ENCODE results near the gene GBE1.
"Not testable (repeated sequence)": the region's sequence is repeated elsewhere in the genome, so short reads cannot be mapped to it uniquely, and the experiment has no call there.

Gene GBE1

DNA sequence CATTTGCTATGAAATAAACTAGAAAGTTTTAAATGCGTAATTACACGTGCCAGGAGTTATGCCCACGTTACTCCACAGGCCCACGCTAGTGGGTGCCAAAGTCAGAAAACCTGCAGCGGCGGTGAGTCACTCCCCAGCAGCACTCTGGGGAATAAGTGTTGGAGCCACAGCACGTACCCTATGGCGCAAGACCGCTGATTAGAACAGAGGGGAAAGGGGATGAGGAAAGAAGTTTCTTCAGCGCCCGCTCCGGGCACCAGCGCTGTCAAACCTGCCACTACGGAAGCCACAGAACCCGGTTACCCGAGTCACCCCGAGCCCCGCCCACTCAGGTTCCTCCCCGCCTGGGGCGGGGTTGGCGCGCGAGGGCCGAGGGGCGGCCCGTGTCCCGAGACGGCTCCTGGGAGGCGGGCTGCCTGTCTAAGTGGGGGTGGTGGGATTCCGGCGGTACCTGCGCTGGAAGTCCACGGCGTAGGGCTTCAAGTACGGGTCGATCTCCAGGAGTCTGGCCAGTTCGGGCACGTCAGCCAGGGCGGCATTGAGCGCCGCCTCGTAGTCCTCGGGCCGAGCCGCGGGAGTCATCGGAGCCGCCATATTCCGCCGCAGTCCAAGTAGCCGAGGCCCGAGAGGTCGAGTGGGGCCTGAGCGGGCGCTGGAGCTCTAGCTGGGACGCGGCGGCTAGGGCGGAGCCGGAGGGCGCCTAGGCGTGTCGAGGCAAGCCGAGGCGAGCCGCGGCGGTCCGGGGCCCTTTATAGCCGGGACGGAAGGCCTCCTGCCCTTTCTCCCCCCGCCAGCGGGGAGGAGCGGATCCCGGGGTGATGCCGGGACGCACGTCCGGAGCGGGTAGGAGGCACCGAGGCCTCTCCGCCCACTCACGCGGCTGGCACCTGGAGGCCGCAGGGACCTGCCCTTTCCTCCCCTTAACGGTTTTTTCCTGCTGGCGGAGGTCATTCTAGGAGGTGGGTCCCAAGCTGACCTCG lies at the start of gene GBE1:
Gene GBE1, minus strand, starts transcription at position 722 of the 980 bp plus-strand sequence. Its CDS starts 128 bp downstream, at position 594.
- DNase-seq (ENCODE audit: low read depth): peak; percentile 95

DNA sequence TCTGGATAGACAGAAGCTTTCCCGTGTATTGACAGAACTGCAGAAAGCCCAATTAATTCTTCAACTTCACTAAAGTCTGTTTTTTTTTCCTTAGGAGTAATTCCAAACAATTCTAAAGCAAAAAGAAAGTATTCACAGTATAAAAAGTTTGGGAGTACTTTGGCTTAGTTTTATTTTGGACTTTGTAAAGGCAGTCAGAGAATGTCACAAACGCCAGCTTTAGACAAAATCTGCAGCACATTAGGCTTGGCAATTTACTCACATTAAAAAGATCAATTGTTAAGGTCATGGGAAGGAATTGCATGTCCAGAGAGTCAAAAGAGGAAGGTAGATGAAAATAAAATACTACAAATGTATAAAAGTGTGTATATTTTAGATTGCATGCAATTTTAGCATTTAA lies 47.5 kb upstream of the GBE1 start:
- no peak for DNase-seq (ENCODE audit: low read depth)

DNA sequence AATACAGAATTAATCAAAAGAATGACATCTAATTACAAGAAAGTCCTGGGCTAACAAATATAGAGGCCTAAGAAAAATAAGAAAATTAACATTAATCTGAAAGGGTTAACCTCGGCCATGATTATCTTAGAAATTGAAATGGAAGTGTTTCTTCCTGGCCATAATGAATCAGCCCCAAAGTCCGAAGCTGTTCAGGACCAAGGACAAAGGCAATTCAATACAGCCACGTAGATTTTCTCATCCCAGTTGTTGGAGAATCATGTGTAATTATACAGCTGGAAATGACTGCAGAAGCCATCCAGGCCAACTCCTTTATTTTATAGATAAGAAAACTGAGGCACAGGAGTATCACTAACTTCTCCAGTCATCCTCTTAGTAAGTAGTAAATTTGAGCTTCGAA lies 38.0 kb upstream of the GBE1 start:
- no peak for DNase-seq (ENCODE audit: low read depth)

DNA sequence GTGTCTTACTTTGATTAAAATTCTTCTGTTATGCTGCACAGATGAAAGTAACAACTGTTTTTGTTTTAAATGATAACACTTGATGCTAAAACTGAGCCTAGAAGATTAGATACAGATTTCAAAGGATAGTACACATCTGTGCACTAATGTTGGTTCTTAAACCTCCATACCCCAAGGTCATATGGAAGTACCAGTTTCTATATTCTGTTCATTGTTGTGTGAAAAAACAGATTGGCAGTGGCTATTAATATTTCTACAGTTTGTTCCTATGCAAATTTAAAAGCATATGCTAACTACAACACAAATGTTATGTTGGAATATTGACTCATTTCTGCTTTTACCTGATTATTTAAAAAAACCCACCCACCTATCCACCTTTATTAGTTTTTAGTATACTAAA lies 32.0 kb upstream of the GBE1 start:
- DNase-seq (ENCODE audit: low read depth): no peak

DNA sequence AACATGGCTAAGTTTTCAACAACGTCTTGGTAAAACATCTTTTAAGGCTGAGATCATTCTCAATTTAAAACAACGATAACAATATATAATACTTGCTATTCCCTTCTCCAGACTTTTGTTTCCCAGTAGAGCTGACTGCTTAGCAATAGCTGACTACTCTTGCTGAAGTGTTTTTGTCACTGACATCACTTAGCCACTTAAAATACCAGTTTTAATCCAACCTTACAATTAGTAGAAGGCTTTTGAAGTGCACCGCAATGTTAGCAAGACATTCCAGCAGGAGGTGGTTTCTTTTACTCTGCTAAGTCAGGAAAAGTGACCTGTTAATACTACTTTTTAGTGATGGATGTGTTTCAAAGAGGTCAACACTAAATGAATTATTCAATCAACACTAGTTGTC lies 28.7 kb upstream of the GBE1 start:
- DNase-seq (ENCODE audit: low read depth): no peak

DNA sequence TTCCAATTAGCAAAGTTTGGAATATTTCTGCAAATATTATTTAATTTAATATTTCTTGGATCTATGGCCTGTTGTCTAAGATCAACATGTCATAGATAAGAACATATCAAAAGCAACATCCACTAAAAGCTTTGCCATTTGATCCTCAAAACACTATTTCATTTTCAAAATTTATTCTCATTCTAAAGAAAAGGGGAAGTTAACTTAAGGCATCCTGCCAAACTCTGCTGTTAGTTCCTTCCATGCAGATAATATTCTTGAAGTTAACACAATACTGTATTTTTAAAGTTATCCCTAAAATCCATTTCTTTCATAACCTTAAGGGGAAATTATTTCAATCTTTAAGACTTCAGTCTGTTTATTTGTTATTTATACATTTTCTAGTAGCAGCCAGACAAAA lies 28.2 kb upstream of the GBE1 start:
- no peak for DNase-seq (ENCODE audit: low read depth)

DNA sequence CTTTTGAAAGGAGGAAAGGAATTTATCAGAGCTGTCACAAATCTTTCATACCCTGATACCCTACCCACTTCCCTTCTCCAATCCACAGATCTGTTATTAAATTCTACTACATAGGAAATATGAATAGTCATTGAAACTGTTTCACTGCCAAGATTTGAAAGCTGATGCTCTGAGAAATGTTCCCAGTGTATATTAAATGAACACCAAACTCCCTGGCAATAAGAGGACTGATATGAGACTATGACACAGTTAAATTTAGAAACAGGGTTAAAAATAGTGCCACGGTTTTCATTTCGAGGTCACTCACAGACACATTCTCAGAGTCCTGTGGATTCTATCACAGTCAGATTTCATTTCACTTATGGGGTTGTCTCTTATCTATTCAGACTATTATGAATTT lies 27.2 kb upstream of the GBE1 start:
- DNase-seq (ENCODE audit: low read depth): no peak

DNA sequence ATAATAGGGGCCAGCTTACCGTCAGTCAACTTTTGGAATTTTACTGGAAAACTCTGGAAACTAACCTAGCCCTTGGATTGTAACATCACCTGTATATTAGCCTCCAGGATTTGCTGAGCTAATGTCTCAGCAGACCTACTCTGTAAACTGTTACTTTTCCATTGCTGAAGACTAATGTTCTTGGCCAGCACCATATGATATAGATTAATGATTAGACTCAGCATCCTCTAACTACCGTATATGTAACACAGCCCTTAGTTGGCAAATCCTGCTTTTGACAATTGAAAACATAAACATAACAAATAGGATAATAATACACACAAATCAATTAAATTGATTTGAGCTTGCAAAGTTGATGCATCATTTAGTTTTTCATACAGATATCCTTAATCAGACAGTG lies 26.6 kb upstream of the GBE1 start:
- DNase-seq (ENCODE audit: low read depth): no peak

DNA sequence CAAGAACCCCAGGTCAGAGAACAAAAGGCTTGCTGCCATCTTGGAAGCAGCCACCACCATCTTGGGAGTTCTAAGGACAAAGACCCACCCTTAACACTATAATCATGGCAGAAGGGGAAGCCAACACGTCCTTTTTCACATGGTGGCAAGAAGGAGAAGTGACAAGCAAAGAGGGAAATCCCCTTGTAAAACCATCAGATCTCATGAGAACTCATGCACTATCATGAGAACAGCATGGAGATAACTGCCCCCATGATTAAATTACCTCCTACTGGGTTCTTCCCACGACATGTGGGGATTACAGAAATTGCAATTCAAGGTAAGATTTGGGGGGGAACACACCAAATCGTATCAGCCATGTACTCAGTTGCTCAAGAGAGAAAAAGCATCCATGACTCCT lies 21.1 kb upstream of the GBE1 start:
- DNase-seq (ENCODE audit: low read depth): no peak

DNA sequence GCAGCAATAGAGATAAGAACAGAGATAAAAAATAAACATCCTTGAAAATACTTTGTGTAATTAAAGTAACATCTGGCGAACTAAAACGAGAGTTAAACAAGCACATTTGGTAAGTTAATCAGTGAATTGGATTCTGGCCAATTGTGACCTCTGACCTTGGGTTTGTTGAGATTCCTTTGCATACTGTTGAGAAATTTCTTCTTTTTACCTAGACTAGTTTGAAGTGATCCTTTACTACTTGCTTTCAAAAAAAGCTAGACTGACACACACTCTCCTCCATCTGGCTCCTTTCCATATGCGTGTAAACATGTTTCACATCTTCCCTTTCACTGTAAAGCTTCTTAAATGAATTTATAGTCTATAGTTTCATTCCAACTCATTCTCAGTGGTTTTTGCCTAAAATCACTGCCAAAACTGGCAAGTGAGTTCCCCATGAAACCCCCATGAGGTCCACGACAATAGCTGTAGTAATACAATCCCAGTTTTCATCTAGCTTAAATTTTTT lies 17.3 kb upstream of the GBE1 start:
- peak; percentile 51 for DNase-seq (ENCODE audit: low read depth)

DNA sequence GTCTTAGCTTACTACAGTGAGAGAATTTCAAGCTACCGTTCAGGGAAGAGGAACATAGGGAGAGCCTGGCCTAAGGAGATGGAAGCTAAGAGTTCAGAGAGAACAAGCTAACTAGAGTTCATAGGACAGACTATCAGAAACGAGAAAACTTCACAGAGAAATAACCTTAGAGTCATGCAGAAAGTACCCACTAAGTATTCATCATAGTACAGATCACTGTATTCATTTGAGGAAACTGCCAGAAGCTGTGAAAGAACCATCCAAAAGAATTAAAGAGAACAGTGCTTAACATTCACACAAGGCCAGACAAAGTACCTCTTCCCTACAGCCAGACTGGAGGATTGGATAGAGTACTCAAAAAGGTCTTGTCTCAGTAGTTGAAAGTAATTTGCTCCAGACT lies 15.2 kb upstream of the GBE1 start:
- DNase-seq (ENCODE audit: low read depth): no peak

DNA sequence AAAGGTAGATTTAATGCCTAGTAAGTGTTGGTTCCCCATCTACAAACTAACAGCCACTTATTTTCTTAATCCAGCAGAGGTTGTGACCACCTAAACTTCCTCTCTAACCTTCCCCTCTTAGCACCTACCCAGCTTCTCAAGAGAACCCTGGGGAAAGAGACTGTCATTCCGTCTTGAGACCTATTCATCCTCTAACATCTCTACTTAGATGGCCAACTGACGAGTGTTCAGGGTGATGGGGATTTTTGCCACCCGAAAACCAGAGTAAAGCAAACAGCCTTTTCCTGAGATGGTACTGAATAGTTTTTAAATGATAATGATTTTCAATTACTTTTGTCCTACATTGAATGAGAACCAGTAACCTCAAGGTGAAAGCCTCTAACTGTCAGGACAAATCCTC lies 9.3 kb upstream of the GBE1 start:
- DNase-seq (ENCODE audit: low read depth): no peak

DNA sequence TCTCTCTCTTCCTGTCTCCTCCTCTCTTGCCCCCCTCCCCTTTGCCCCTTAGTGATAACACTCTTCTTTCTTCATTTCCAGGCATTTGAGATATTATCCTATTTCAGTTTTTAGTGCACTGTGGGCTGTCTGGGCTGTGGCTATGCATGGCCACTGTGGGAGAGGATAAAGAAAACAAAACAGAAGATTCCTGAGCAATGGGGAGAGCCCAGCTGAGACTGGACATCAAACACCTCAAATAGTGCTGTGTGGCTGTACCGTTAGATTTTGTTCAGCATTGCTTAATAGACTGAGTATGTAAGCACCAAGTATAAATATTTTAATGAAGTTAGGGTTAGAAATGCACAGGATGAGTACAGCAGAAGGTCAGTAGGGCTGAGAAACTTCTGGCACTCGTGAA lies 7.9 kb upstream of the GBE1 start:
- DNase-seq (ENCODE audit: low read depth): no peak

DNA sequence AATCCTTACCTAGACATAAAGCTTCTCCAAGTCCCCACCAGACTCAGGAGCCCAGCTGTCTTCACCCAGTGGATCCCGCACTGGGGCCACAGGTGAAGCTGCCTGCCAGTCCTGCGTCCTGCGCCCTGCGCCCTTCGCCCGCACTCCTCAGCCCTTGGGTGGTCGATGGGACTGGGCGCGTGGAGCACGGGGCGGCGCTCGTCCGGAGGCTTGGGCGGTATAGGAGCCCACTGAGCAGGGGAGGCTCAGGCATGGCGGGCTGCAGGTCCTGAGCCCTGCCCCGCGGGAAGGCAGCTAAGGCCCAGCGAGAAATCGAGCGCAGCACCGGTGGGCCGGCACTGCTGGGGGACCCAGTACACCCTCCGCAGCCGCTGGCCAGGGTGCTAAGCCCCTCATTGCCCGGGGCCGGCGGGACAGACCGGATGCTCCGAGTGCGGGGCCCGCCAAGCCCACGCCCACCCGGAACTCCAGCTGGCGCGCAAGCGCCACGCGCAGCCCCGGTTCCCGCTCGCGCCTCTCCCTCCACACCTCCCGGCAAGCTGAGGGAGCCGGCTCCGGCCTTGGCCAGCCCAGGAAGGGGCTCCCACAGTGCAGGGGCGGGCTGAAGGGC lies 5.9 kb upstream of the GBE1 start:
- not testable (repeated sequence) for DNase-seq (ENCODE audit: low read depth)

DNA sequence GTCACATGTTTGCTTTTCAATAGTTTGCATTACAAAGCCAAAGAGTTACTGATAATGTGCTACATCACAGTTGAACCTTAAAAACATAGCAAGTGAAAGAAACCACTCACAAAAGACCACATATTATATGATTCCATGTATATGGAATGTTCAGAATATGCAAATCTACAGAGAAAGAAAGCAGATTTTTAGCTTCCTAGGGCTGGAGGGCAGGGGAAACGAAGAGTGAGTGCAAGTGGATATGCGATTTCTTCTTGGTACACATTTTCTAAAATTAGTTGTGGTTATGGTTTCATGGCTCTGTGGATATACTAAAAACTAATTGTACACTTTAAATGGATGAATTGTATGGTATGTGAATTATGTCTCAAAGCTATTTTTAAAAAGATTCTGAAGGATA lies 4.0 kb upstream of the GBE1 start:
- DNase-seq (ENCODE audit: low read depth): no peak

DNA sequence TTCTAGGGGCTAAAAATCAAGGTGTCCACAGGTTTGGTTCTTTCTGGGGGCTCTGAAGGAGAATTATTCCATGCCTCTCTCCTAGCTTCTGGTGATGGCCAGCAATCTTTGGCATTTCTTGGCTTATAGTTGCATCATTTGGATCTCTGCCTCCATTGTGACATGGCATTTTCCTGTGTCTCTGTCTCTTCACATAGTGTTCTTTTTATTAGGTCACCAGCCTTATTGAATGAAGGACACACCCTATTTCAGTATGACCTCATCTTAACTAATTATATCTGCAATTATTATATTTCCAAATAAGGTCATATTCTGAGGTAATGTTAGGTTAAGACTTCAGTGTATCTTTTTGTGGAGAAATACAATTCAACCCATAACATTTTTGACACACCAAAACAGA lies 3.2 kb upstream of the GBE1 start:
- DNase-seq (ENCODE audit: low read depth): peak; percentile 52

DNA sequence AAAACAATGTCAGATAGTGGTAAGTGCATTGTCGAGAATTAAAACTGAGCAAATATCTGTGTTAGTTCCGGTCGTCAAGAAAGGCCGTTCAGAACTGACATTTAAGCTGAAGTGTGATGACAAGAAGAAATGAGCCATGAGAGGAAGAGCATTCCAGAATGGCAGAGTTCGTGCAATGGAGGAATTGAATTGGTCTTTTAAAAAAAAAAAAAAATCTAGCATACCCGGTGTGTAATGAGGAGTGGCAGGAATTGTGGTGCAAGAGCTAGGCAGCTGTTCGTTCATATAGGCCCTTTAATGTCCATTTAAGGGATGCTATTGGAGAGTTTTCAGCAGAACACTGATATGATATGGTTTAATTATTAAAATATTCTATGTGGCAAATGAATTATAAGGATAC lies 2.6 kb upstream of the GBE1 start:
- DNase-seq (ENCODE audit: low read depth): no peak

DNA sequence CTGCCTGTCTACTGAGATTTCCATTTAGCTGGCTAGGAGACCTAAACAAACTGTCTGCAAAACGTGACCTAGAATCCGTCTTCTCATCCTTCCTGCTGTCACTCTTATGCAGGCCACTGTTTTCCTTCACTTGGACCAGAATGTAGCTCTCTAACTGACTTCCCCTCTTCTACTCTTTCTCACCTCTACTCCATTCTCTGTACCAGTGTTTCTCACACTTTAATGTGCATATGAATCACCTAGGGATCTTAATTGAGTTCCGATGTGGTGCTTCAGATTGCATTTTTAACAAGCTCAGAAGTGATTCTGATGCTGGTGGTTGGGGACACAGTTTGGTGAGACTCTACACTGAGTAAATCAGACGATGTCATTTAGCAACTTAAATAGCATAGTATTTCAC lies 1.6 kb upstream of the GBE1 start:
- DNase-seq (ENCODE audit: low read depth): no peak

DNA sequence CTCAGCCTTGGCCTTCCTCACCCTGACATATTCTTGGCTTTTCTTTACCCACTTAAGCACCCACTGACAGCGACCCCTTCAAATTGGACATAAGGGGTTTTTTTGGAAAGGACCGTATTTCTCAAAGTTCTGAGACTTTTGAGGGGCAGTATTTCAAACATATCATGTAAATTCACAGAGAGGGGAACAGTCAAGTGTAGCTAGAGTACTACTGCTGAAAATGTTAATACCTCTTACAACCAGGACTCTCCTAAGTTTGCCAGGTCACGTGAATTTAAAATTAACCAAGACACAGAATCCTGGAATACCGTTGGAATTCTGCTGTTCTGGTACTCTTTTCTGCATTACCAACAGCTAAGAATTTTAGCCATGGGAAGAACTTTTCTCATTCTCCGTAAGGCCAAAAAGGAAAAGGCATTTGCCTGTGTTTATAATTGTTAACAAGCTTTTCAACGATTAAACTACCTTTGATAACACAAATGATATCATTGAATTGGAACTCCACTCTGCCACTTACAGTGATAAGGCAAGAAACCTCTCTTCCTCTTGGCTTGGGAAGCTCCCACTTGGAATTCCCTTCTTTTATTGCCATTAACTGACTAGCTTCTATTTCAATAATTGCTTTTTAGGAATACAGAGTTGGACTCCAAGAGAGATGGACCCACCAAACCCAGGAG lies 597 bp upstream of the GBE1 start:
- no peak for DNase-seq (ENCODE audit: low read depth)

DNA sequence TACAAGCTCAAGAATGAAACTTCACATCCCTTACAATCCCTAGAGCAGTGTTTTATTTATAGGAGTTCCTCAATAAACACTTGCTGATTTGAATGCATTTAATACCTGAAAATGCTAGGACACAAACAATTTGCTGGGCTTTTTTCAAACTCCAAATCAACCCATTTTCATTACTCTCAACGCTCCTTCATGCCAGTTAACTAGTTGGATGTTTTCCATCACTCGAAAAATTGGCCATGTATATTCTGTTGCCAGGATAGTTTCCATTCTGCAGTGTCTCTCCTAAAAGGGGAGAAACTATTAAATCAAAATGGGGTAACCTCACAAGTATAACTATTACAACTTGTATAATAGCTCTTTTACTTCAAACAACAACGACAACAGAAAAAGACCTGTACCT lies 1.2 kb downstream of the GBE1 start:
- DNase-seq (ENCODE audit: low read depth): no peak

DNA sequence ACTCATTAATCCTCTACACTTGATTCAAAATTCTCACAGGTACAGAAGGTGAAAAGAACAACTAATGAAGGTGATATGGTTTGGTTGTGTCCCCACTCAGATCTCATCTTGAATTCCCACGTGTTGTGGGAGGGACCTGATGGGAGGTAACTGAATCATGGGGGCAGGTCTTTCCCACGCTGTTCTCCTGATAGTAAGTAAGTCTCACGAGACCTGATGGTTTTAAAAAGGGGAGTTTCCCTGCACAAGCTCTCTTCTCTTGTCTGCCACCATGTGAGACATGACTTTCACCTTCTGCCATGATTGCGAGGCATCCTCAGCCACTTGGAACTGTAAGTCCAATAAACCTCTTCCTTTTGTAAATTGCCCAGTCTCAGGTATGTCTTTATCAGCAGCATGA lies 2.7 kb downstream of the GBE1 start:
- not testable (repeated sequence) for DNase-seq (ENCODE audit: low read depth)

DNA sequence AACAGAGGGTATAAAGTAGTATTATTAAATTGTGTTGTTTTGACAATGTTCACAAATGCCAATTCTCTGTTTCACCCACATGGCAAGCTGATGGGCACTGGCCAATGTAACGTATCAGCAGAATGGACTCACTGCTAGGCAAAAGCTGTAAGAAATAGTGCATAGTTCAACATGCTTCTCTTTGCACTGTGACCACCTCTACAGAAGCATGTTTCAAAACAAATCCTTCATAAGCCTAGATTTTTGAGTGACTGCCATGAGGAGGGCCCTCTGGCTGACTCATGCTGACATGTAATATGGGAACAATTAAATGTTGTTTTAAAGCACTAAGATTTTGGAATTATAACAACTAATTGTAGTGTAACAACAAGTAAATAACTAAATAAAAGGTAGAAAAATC lies 3.2 kb downstream of the GBE1 start:
- peak; percentile 93 for DNase-seq (ENCODE audit: low read depth)

All from fibroblast of the conjunctiva (primary cell).